Osteoblast (primary cell): ENCODE measurements around the gene CDH12. TPM values are rescaled to one million over a fixed set of nuclear protein-coding genes. Genes with fewer than 3 reads are reported as not detected.

Experiments used
- DNase-seq: peaks from one replicate; pipeline ENCODE4 v3.0.0; 2011; ENCODE audit warnings: low spot score, mixed read lengths; ENCODE audit not compliant: insufficient read length; ENCODE audit errors: missing footprints
- H2AFZ ChIP-seq: 2 replicates; pipeline ENCODE4 v1.6.0; 2011; ENCODE audit warnings: mild to moderate bottlenecking, low read length
- H3K27ac ChIP-seq: 2 replicates; pipeline ENCODE4 v1.5.1; 2011; ENCODE audit warnings: mild to moderate bottlenecking, low read depth, low read length, moderate library complexity
- H3K27me3 ChIP-seq: 2 replicates; pipeline ENCODE4 v1.6.0; 2012; ENCODE audit warnings: mild to moderate bottlenecking, control low read depth, inconsistent platforms, low read length, moderate library complexity; ENCODE audit not compliant: insufficient read depth
- H3K36me3 ChIP-seq: 2 replicates; pipeline ENCODE4 v1.5.1; 2011; ENCODE audit warnings: mild to moderate bottlenecking, low read length, control low read depth, moderate library complexity; ENCODE audit not compliant: insufficient read depth
- H3K4me1 ChIP-seq: 2 replicates; pipeline ENCODE4 v1.5.1; 2011; ENCODE audit warnings: mild to moderate bottlenecking, low read length, control low read depth, moderate library complexity; ENCODE audit not compliant: insufficient read depth
- H3K4me2 ChIP-seq: 2 replicates; pipeline ENCODE4 v1.6.0; 2011; ENCODE audit warnings: mild to moderate bottlenecking, low read length; ENCODE audit not compliant: insufficient read depth
- H3K4me3 ChIP-seq: fragments of 200-600 bp; sonication (generic); 3 replicates; pipeline ENCODE4 v1.5.1; 2012; ENCODE audit warnings: mild to moderate bottlenecking, low read length, inconsistent platforms; ENCODE audit not compliant: insufficient read depth
- H3K79me2 ChIP-seq: 2 replicates; pipeline ENCODE4 v1.6.0; 2012; ENCODE audit warnings: mild to moderate bottlenecking, low read length, control low read depth, inconsistent platforms; ENCODE audit not compliant: insufficient read depth
- H3K9me3 ChIP-seq: 2 replicates; pipeline ENCODE4 v1.5.1; 2011; ENCODE audit warnings: low read depth, low read length, control low read depth
- H4K20me1 ChIP-seq: 2 replicates; pipeline ENCODE4 v1.6.0; 2012; ENCODE audit warnings: mild to moderate bottlenecking, low read length, control low read depth; ENCODE audit not compliant: insufficient read depth
- CTCF ChIP-seq: IDR thresholded peaks from 2 replicates; pipeline ENCODE4 v1.5.1; 2011; ENCODE audit warnings: mild to moderate bottlenecking, low read depth, low read length, moderate library complexity; ENCODE audit errors: extremely low read depth
- total RNA-seq: library from RNA; depleted of rRNA; stranded (reverse); fragments of >200 nt; gene quantifications from 2 replicates; pipeline ENCODE4 v1.2.3, GENCODE V29; 2012

CDH12 gene
- total RNA-seq, 1 donor, result not detected

GRCh38 chr5:22706901-22707300, 146.2 kb downstream of the CDH12 start:
- Histone ChIP-seq H3K9me3 (peaks cover 2% of the 10 kb centered on the region), H3K27ac (no peak overlapping the region), H3K4me2 (no peak overlapping the region), H2AFZ (no peak overlapping the region), H3K36me3 (no peaks in the 10 kb centered on the region), H3K27me3 (no peaks in the 10 kb centered on the region), H4K20me1 (no peaks in the 10 kb centered on the region), H3K79me2 (no peaks in the 10 kb centered on the region), H3K4me3 (no peak overlapping the region), H3K4me1 (no peaks in the 10 kb centered on the region)
- no peak for DNase-seq
- no peak for TF ChIP-seq CTCF

DNA sequence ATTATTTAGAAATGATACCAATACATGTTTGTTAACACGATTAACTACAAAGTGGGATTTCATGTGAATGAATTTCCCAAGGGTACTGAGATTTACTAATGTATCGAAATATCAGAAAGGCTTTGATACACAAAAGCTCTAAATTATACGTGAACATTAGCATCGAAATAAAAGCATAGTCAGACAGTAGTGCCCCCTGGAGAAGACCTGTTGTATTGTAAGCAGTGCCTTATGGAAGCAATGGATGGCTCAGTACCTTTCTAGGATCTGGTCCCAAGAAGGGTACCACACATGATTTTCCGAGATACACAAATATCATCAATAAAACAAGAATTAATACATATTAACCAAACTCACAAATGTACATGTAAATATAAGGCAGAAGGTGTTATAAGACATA, 153.8 kb downstream of the CDH12 start:
- Histone ChIP-seq H3K27me3 (no peaks in the 10 kb centered on the region), H3K9me3 (peaks cover 3% of the 10 kb centered on the region), H4K20me1 (no peaks in the 10 kb centered on the region), H2AFZ (no peak overlapping the region), H3K4me1 (no peaks in the 10 kb centered on the region), H3K4me3 (no peak overlapping the region), H3K4me2 (no peak overlapping the region), H3K36me3 (no peaks in the 10 kb centered on the region), H3K27ac (no peak overlapping the region), H3K79me2 (no peaks in the 10 kb centered on the region)
- no peak for TF ChIP-seq CTCF
- no peak for DNase-seq

GRCh38 chr5:22693121-22693520, 160.0 kb downstream of the CDH12 start:
- Histone ChIP-seq H3K27me3 (no peaks in the 10 kb centered on the region), H3K36me3 (no peaks in the 10 kb centered on the region), H2AFZ (no peak overlapping the region), H3K27ac (no peak overlapping the region), H3K4me1 (no peaks in the 10 kb centered on the region), H3K79me2 (no peaks in the 10 kb centered on the region), H3K9me3 (no peaks in the 10 kb centered on the region), H4K20me1 (no peaks in the 10 kb centered on the region), H3K4me3 (no peak overlapping the region), H3K4me2 (no peak overlapping the region)
- TF ChIP-seq CTCF, result no peak
- no peak for DNase-seq

DNA sequence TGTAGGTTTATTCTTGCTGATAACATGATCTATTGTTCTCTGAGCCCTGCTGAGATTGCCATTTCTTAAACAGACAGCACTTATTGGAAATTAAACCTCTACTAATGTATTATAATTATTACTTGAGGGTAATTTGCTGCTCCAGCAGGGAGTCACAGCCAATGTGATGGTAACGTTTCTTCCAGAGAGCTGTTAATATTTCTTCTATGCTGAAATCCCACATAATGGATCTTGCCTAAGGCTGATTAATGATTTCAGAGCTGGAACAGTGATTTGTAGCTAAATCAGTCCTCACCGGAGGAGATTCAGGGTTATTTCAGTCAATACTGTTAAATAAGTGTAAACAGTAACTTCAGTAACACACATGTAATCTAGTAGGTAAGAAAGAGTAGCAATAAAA, 170.1 kb downstream of the CDH12 start:
- Histone ChIP-seq H3K4me2 (no peak overlapping the region), H3K27me3 (no peaks in the 10 kb centered on the region), H2AFZ (no peak overlapping the region), H3K27ac (no peak overlapping the region), H3K79me2 (no peaks in the 10 kb centered on the region), H3K9me3 (no peaks in the 10 kb centered on the region), H3K4me3 (no peak overlapping the region), H3K36me3 (no peaks in the 10 kb centered on the region), H3K4me1 (no peaks in the 10 kb centered on the region), H4K20me1 (no peaks in the 10 kb centered on the region)
- no peak for TF ChIP-seq CTCF
- DNase-seq, result no peak
